ENCODE results near the gene NUTM2F.

DNA sequence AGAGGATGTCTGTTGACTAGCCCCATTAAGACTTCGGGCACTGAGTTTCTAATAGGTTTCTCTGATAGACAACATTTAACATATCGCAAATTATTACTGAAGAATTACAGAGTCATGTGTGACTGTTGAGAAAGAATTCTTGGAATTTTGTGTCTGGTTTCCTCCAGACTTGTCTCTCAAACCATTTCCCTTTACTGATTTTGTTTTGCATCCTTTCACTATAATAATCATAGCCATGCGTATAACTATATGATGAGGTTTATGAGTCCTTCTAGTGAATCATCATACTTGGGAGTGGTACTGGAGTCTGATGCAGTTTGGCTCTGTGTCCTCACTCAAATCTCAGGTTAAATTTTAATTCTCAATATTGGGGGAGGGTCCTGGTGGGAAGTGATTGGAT, 42.3 kb downstream of the NUTM2F start:
- TF ChIP-seq KLF16 (IDR thresholded peaks at IDR 0.05) (no peak), RUNX1 (IDR thresholded peaks at IDR 0.05; ENCODE audit: low read depth) (no peak)
- TF ChIP-seq, protein P1, sequence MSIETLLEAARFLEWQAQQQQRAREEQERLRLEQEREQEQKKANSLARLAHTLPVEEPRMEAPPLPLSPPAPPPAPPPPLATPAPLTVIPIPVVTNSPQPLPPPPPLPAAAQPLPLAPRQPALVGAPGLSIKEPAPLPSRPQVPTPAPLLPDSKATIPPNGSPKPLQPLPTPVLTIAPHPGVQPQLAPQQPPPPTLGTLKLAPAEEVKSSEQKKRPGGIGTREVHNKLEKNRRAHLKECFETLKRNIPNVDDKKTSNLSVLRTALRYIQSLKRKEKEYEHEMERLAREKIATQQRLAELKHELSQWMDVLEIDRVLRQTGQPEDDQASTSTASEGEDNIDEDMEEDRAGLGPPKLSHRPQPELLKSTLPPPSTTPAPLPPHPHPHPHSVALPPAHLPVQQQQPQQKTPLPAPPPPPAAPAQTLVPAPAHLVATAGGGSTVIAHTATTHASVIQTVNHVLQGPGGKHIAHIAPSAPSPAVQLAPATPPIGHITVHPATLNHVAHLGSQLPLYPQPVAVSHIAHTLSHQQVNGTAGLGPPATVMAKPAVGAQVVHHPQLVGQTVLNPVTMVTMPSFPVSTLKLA (conservative IDR thresholded peaks at IDR 0.05), result no peak
